Brain microvascular endothelial cell (primary cell): ENCODE data around the gene KANK4.
"Not testable (repeated sequence)": the region's sequence is repeated elsewhere in the genome, so short reads cannot be mapped to it uniquely, and the experiment has no call there.

Experiments used
- DNase-seq: peaks from one replicate; pipeline ENCODE4 v3.0.0-alpha.2; 2020
- H3K27ac ChIP-seq: fragments of 250-450 bp; sonication (Bioruptor Pico); 2 replicates; pipeline ENCODE4 v1.5.1; 2020; ENCODE audit warnings: mild to moderate bottlenecking, moderate library complexity
- H3K27me3 ChIP-seq: fragments of 250-450 bp; sonication (Bioruptor Pico); replicated peaks from 2 replicates; pipeline ENCODE4 v1.5.1; 2020; ENCODE audit warnings: mild to moderate bottlenecking
- H3K36me3 ChIP-seq: fragments of 250-450 bp; sonication (Bioruptor Pico); replicated peaks from 2 replicates; pipeline ENCODE4 v1.5.1; 2020; ENCODE audit warnings: mild to moderate bottlenecking
- H3K4me3 ChIP-seq: 2 replicates; pipeline ENCODE4 v1.5.1; 2011; ENCODE audit warnings: low read depth, mild to moderate bottlenecking, control low read depth, low read length, moderate library complexity
- CTCF ChIP-seq: IDR thresholded peaks from 2 replicates; pipeline ENCODE4 v1.5.1; 2011; ENCODE audit warnings: low read depth, mild to moderate bottlenecking, moderate library complexity, low read length, control low read depth, inconsistent platforms; ENCODE audit errors: missing control alignments
- in situ Hi-C: cut with HindIII; loops from 2 replicates; pipeline ENCODE4 v1.10.0; 2017; ENCODE audit warnings: low sequenced_read_pairs, low pct_ligation_motif_present

Gene KANK4

DNA sequence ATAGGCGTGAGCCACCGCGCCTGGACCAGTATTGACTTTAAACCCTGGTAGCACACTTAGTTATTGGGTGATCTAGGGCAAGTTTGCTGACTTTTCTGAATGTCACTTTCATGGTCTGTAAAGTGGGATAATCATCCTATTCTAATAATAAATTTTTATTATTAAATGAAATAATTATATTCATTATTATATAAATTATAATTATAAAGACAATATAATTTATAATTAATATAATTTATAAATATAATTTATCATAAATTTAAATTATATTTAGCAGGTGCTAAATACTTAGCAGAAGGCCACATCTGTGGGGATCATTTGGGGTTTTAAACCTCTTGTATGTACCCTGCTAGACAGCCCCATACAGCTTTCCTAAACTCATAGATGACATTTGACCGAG is 59.7 kb downstream of the KANK4 start:
- in situ Hi-C loops = no loop called here
- no peak overlapping the region for H3K4me3 ChIP-seq
- H3K27ac ChIP-seq = no peak overlapping the region
- no peaks in the 10 kb centered on the region for H3K27me3 ChIP-seq
- H3K36me3 ChIP-seq = no peaks in the 10 kb centered on the region
- no peak for DNase-seq
- no peak for TF ChIP-seq CTCF

- DNase-seq = no peak
- no peak for TF ChIP-seq CTCF
- in situ Hi-C loops = no loop called here
- no peaks in the 10 kb centered on the region for H3K36me3 ChIP-seq
- no peak overlapping the region for H3K27ac ChIP-seq
- no peak overlapping the region for H3K4me3 ChIP-seq
- no peaks in the 10 kb centered on the region for H3K27me3 ChIP-seq
Observed at GRCh38 chr1:62250126-62250726, 69.0 kb downstream of the KANK4 start.

DNA sequence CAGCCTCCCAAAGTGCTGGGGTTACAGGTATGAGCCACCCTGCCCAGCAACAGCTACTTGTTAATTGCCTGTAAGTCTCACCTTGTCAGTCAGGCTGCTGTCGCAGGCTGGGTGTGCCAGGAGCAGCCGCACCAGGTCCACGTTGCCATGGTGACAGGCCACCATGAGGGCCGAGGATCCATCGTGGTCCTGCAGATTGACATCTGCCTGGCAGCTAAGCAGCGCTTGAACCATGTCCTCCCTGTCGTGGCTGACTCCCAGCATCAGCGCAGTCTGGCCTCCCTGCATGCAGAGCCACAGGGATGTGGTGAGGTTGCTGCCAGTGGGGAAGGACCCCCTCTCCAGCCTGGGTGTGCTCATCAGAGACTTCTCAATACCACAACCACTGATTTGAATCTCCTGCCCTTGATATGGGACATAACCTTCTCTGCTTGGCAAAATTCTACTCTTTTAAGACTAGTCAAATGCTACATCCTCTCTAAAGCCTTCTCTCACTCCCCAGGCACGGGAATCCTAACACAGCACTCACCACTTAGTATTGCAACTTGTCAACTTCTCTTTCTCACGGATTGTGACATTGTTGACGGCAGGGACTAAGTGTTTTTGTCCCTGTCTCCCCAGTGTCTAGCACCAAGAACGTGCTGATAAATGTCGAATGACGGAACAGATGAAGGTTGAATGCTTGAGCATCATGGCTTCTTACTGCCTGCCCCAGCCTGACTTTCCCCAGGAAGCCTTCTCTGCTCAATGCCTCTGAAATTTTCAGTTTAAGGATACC is 71.7 kb downstream of the KANK4 start:
- no peak for TF ChIP-seq CTCF
- Histone ChIP-seq H3K4me3 (no peak overlapping the region), H3K27ac (no peak overlapping the region), H3K27me3 (no peaks in the 10 kb centered on the region), H3K36me3 (no peaks in the 10 kb centered on the region)
- in situ Hi-C loops = no loop called here
- no peak for DNase-seq

GRCh38 chr1:62245201-62245600 is 74.0 kb downstream of the KANK4 start:
- H3K27ac ChIP-seq = no peak overlapping the region
- no peak for DNase-seq
- TF ChIP-seq CTCF = no peak
- in situ Hi-C loops = no loop called here
- H3K27me3 ChIP-seq = no peaks in the 10 kb centered on the region
- no peaks in the 10 kb centered on the region for H3K36me3 ChIP-seq
- H3K4me3 ChIP-seq = no peak overlapping the region

GRCh38 chr1:62244380-62244779 is 74.9 kb downstream of the KANK4 start:
- H3K27ac ChIP-seq, DNase-seq, H3K4me3 ChIP-seq, H3K36me3 ChIP-seq, in situ Hi-C loops, H3K27me3 ChIP-seq: not testable (repeated sequence)

DNA sequence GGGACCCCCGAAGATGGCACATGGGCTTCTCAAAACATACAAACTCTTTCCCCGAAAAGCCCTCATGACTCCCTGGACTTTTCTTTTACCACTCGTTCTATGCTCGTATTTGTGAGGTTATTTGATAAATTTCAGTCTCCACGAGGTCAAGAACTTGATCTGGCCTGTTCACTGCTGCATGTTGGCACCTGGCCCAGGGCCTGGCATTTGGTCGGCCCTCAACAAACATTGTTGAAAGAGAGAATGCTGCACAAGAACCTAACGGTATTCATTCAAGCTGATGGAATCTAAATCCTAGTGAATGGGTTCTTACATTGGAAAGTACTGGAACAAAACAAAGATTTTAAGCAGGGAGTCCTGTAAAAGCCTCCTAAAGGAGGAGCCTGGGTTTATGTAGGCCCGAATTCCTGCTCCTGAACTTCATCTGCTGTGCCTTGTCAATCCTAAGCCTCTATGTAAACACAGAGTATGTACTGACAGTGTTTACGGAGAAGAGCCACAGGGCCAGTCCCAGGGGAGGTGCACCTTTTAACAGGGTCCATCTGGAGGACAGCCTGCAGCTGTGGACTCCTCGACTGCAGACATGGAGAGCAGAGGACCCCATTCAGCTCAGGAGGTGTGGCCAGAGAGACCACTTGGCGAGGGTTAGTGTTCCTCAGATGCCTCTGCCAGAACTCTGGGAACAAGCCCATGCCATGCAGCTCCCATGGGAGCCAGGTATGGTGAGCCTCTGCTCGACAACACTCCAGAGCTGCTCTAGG is 77.7 kb downstream of the KANK4 start:
- TF ChIP-seq CTCF = no peak
- in situ Hi-C loops = no loop called here
- no peak for DNase-seq
- Histone ChIP-seq H3K27me3 (no peaks in the 10 kb centered on the region), H3K27ac (no peak overlapping the region), H3K4me3 (no peak overlapping the region), H3K36me3 (no peaks in the 10 kb centered on the region)
